GM13977 (cell line): ENCODE measurements around the gene SLC45A1.

Experiments
- DNase-seq: peaks from one replicate; pipeline ENCODE4 v3.0.0; 2012; ENCODE audit warnings: low spot score
- CTCF ChIP-seq: IDR thresholded peaks from 2 replicates; pipeline ENCODE4 v1.5.1; 2012; ENCODE audit warnings: mild to moderate bottlenecking, control low read depth; ENCODE audit not compliant: insufficient read depth; ENCODE audit errors: extremely low read depth, missing control alignments
- in situ Hi-C: fragments of 300-500 bp; cut with MboI; formaldehyde crosslinking; loops from one replicate; pipeline ENCODE4 v1.12.0; 2022; ENCODE audit warnings: low sequenced_read_pairs, low pct_unique_long_range_greater_than_20kb, mixed read lengths, inconsistent platforms; ENCODE audit not compliant: unreplicated experiment

The SLC45A1 gene

GRCh38 chr1:8315573-8316475 lies 2.1 kb upstream of the SLC45A1 start:
- no peak for TF ChIP-seq CTCF
- DNase-seq, result no peak
- in situ Hi-C loops, result loop anchor here (10.0 kb wide), 1 partner anchor 301 kb away; no protein-coding TSS in a partner anchor

GRCh38 chr1:8318436-8318835 lies 522 bp downstream of the SLC45A1 start:
- in situ Hi-C loops, result loop anchor here (10.0 kb wide), 1 partner anchor 304 kb away; no protein-coding TSS in a partner anchor
- no peak for TF ChIP-seq CTCF
- no peak for DNase-seq

- DNase-seq, result no peak
- in situ Hi-C loops, result no loop called here
- TF ChIP-seq CTCF, result no peak
Measured at GRCh38 chr1:8321612-8322011, 3.7 kb downstream of the SLC45A1 start.

- DNase-seq, result no peak
- in situ Hi-C loops, result no loop called here
- TF ChIP-seq CTCF, result no peak
Measured at GRCh38 chr1:8323706-8324105, 5.8 kb downstream of the SLC45A1 start.

GRCh38 chr1:8324176-8324810 lies 6.4 kb downstream of the SLC45A1 start:
- no peak for TF ChIP-seq CTCF
- in situ Hi-C loops, result no loop called here
- no peak for DNase-seq

- no peak for TF ChIP-seq CTCF
- DNase-seq, result no peak
- in situ Hi-C loops, result no loop called here
Measured at GRCh38 chr1:8325771-8326170, 7.9 kb downstream of the SLC45A1 start.
